A673 (cell line): ENCODE results near the gene LEAP2. TPM values are rescaled to one million over a fixed set of nuclear protein-coding genes. Genes with fewer than 3 reads are reported as not detected.

Experiments used
- BruUV-seq: library from RNA; stranded (reverse); fragments of 400-500 nt; replicated peaks from 2 replicates; lab custom pipeline; 2021; lab: Mats Ljungman, UMichigan
- CTCF ChIA-PET: fragments of 300-600 bp; sonication (Branson Sonifier 250); formaldehyde crosslinking; loops from one replicate; lab custom pipeline; 2022; ENCODE audit warnings: antibody characterized with exemption; lab: Charles Lee
- POLR2A ChIA-PET: fragments of 300-600 bp; sonication (Branson Sonifier 250); formaldehyde crosslinking; loops from one replicate; lab custom pipeline; 2022; ENCODE audit warnings: antibody characterized with exemption; ENCODE audit not compliant: low non-redundant PET; lab: Charles Lee
- DNase-seq: peaks from one replicate; pipeline ENCODE4 v3.0.0-alpha.2; 2015; ENCODE audit warnings: low spot score
- H3K27ac ChIP-seq: fragments of 200-600 bp; sonication (generic); 2 replicates; pipeline ENCODE4 v1.5.1; 2016; ENCODE audit warnings: mixed run types, low read depth, mild to moderate bottlenecking, mixed read lengths, antibody characterized with exemption, low read length; ENCODE audit not compliant: poor library complexity, severe bottlenecking
- H3K27me3 ChIP-seq: fragments of 200-600 bp; sonication (generic); replicated peaks from 2 replicates; pipeline ENCODE4 v1.6.1; 2017; ENCODE audit warnings: mixed run types, low read depth, mild to moderate bottlenecking, mixed read lengths, antibody characterized with exemption, low read length; ENCODE audit not compliant: insufficient read depth, poor library complexity
- H3K36me3 ChIP-seq: fragments of 200-600 bp; sonication (generic); 2 replicates; pipeline ENCODE4 v1.6.1; 2016; ENCODE audit warnings: mixed run types, mild to moderate bottlenecking, mixed read lengths, antibody characterized with exemption, low read length; ENCODE audit not compliant: insufficient read depth, poor library complexity, severe bottlenecking
- H3K4me1 ChIP-seq: fragments of 200-600 bp; sonication (generic); 2 replicates; pipeline ENCODE4 v1.6.1; 2017; ENCODE audit warnings: mixed run types, mild to moderate bottlenecking, mixed read lengths, antibody characterized with exemption, low read length; ENCODE audit not compliant: insufficient read depth, poor library complexity, severe bottlenecking
- H3K4me3 ChIP-seq: fragments of 200-600 bp; sonication (generic); 2 replicates; pipeline ENCODE4 v1.5.1; 2016; ENCODE audit warnings: low read depth, mixed run types, mild to moderate bottlenecking, mixed read lengths, low read length; ENCODE audit not compliant: poor library complexity, severe bottlenecking
- H3K9me3 ChIP-seq: fragments of 200-600 bp; sonication (generic); 2 replicates; pipeline ENCODE4 v1.6.1; 2016; ENCODE audit warnings: mixed run types, low read depth, mild to moderate bottlenecking, mixed read lengths, antibody characterized with exemption, low read length; ENCODE audit not compliant: poor library complexity, severe bottlenecking
- EZH2 ChIP-seq: fragments of 200-600 bp; sonication (generic); IDR thresholded peaks from 2 replicates; pipeline ENCODE4 v1.6.1; 2017; ENCODE audit warnings: borderline replicate concordance, low read depth, mild to moderate bottlenecking, mixed read lengths, antibody characterized with exemption, low read length; ENCODE audit not compliant: poor library complexity, severe bottlenecking
- intact Hi-C: fragments of 100-400 bp; cut with micrococcal nuclease; formaldehyde crosslinking; loops from one replicate; pipeline ENCODE4 v1.10.0; 2022; ENCODE audit not compliant: unreplicated experiment
- total RNA-seq: library from RNA; stranded (reverse); gene quantifications from 2 replicates; pipeline ENCODE4 v1.2.3, GENCODE V29; 2021
- TF ChIP-seq, protein P1 (sequence below): fragments of 300-800, 200-600 bp; sonication (generic); conservative IDR thresholded peaks from 2 replicates; pipeline ENCODE4 v1.5.1; 2017; ENCODE audit warnings: low read depth, mild to moderate bottlenecking, antibody characterized with exemption, low read length, moderate library complexity, mixed read lengths

Gene LEAP2
- total RNA-seq, 1 experiment from 2014 or later, result 2.9 TPM

DNA sequence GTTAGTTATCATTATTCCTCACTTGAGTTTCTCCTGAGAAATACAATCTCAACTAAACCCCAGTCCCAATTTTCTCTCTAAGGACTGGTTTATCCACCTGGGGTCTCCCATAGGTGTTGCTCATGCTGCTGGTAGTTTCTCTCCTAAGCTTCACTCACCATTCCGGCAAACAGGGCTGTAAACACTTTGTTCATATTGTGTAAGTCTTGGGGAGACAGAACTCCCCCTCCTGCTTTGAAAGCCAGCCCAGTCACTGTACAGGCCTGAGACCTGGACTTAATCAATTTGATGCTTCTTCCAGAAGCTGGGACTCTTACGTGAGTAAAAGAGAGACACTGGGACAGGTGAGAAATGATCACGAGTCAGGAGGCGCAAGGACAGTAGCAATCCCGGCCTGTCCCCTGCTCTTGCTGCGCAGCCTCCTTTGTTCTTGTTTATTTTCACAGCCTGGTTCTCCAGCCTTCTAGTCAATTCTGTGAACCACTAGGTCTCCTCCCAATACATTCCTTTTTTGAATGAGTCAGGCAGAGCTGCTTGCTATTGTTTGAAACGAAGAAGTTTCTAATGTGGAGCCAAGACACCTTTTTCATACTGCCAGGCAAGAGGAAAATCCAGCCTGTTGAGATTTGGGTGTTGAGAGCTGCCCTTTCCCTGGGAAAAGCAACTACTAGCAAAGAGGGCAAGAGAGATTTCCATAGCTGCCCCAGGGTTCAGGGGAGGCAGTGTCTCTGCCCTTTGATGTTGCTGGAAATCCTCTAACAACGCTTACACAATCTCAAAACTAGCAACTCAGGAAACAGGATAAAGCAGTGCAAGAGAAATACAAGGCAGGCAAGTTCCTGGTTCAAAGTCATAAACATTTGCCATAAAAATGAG lies 33.8 kb upstream of the LEAP2 start:
- H3K4me1 ChIP-seq, result no peaks in the 10 kb centered on the region
- ChIA-PET POLR2A (no interaction called here), CTCF (no interaction called here)
- H3K4me3 ChIP-seq, result no peak overlapping the region
- no peaks in the 10 kb centered on the region for H3K27me3 ChIP-seq
- no peaks in the 10 kb centered on the region for H3K9me3 ChIP-seq
- BruUV-seq, result no TSS peak
- no peaks in the 10 kb centered on the region for H3K36me3 ChIP-seq
- intact Hi-C loops, result no loop called here
- H3K27ac ChIP-seq, result no peak overlapping the region
- DNase-seq, result no peak
- TF ChIP-seq, protein P1, sequence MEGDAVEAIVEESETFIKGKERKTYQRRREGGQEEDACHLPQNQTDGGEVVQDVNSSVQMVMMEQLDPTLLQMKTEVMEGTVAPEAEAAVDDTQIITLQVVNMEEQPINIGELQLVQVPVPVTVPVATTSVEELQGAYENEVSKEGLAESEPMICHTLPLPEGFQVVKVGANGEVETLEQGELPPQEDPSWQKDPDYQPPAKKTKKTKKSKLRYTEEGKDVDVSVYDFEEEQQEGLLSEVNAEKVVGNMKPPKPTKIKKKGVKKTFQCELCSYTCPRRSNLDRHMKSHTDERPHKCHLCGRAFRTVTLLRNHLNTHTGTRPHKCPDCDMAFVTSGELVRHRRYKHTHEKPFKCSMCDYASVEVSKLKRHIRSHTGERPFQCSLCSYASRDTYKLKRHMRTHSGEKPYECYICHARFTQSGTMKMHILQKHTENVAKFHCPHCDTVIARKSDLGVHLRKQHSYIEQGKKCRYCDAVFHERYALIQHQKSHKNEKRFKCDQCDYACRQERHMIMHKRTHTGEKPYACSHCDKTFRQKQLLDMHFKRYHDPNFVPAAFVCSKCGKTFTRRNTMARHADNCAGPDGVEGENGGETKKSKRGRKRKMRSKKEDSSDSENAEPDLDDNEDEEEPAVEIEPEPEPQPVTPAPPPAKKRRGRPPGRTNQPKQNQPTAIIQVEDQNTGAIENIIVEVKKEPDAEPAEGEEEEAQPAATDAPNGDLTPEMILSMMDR, result no peak
- no peak for TF ChIP-seq EZH2

DNA sequence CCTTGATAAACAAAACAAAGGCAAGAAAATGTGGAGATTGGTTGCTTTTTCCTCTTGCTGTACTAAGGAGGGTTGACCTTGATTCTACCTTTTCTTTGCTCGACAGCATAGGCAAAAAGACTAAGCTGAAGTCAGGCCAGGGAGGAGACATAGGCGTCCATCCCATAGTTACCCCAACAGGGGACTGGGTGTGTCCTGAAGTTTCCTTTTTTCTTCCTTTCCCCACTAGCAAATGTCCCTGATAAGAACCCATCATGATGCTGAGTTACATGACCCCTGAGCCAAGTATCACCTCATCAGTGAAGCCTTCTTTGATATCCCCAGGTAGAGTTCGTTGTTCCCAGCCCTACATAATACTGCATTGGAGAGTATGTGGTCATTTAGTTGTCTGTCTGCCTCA lies 33.2 kb upstream of the LEAP2 start:
- intact Hi-C loops, result no loop called here
- BruUV-seq, result no TSS peak
- TF ChIP-seq EZH2, result no peak
- Histone ChIP-seq H3K4me1 (no peaks in the 10 kb centered on the region), H3K4me3 (no peak overlapping the region), H3K27ac (no peak overlapping the region), H3K36me3 (no peaks in the 10 kb centered on the region), H3K27me3 (no peaks in the 10 kb centered on the region), H3K9me3 (no peaks in the 10 kb centered on the region)
- ChIA-PET CTCF (no interaction called here), POLR2A (no interaction called here)
- DNase-seq, result no peak

DNA sequence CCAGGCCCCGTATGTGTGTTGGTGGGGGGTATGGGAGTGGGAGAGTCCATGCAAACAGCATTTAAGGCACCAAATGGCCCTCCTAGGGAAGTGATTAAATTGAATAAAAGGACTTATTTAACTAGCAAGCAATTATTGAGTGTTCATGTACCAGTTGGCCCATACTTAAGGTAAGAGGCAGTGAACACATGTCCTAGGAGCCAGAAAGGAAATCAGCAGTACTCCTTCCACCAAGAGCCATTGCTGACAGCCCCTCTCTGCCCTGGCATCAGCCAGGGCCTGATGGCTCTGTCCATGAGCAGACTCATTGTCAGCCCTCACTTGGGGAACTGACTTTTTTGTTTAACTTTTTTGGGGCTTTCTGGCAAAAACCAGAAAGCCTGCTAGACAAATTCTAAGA lies 32.6 kb upstream of the LEAP2 start:
- Histone ChIP-seq H3K36me3 (no peaks in the 10 kb centered on the region), H3K27ac (no peak overlapping the region), H3K4me1 (no peaks in the 10 kb centered on the region), H3K27me3 (no peaks in the 10 kb centered on the region), H3K9me3 (no peaks in the 10 kb centered on the region), H3K4me3 (no peak overlapping the region)
- no peak for DNase-seq
- no peak for TF ChIP-seq EZH2
- TF ChIP-seq, protein P1, result no peak
- ChIA-PET CTCF (no interaction called here), POLR2A (no interaction called here)
- BruUV-seq, result no TSS peak
- intact Hi-C loops, result no loop called here
